CD14-positive monocyte (primary cell): ENCODE data around the gene CTDSPL. TPM values are rescaled to one million over a fixed set of nuclear protein-coding genes. Genes with fewer than 3 reads are reported as not detected.

Experiments
- DNase-seq, 3 donors: peaks; one replicate each; pipeline ENCODE4 v3.0.0-alpha.2; 2011 to 2022
- H2AFZ ChIP-seq: 2 replicates; pipeline ENCODE4 v1.6.0; 2012; ENCODE audit warnings: mild to moderate bottlenecking, low read depth, low read length, inconsistent platforms; ENCODE audit not compliant: insufficient read depth, poor library complexity, severe bottlenecking
- H3K27ac ChIP-seq, 2 donors: 1 replicate in 1 of 2; 2 replicates in 1 of 2; pipeline ENCODE4 v1.5.1; 2012 to 2013; ENCODE audit warnings: low read length in 2 of 2, control low read depth in 1 of 2, inconsistent platforms in 1 of 2, low read depth in 1 of 2, mild to moderate bottlenecking in 1 of 2
- H3K27me3 ChIP-seq, 2 donors: one replicate each; pipeline versions ENCODE4 v1.6.0 to v1.6.1; 2011 to 2013; ENCODE audit warnings: low read length in 2 of 2; ENCODE audit not compliant: control insufficient read depth in 2 of 2, insufficient read depth in 2 of 2
- H3K36me3 ChIP-seq, 2 donors: replicated peaks in 1 of 2; 1 replicate in 1 of 2; 2 replicates in 1 of 2; pipeline versions ENCODE4 v1.5.1 to v1.6.1; 2012 to 2013; ENCODE audit warnings: low read length in 2 of 2, control low read depth in 1 of 2, inconsistent platforms in 1 of 2, mild to moderate bottlenecking in 1 of 2; ENCODE audit not compliant: insufficient read depth in 2 of 2, control insufficient read depth in 1 of 2
- H3K4me1 ChIP-seq, 2 donors: 1 replicate in 1 of 2; 2 replicates in 1 of 2; pipeline versions ENCODE4 v1.5.1 to v1.6.1; 2012 to 2013; ENCODE audit warnings: low read length in 2 of 2, control low read depth in 1 of 2, inconsistent platforms in 1 of 2, mild to moderate bottlenecking in 1 of 2, moderate library complexity in 1 of 2; ENCODE audit not compliant: insufficient read depth in 2 of 2, control insufficient read depth in 1 of 2
- H3K4me2 ChIP-seq: replicated peaks from 2 replicates; pipeline ENCODE3; 2012; ENCODE audit warnings: low read length, moderate library complexity, mild to moderate bottlenecking; ENCODE audit not compliant: poor library complexity, severe bottlenecking; ENCODE audit errors: extremely low read depth
- H3K4me3 ChIP-seq, 3 experiments: fragments of 200-600 bp in 1 of 3; sonication (generic) in 1 of 3; replicated peaks in 1 of 3; 1 replicate in 2 of 3; 2 replicates in 1 of 3; pipeline ENCODE4 v1.5.1; 2011 to 2013; ENCODE audit warnings: low read length in 3 of 3, mild to moderate bottlenecking in 3 of 3, control low read depth in 2 of 3, low read depth in 2 of 3, inconsistent platforms in 1 of 3, moderate library complexity in 1 of 3
- H3K79me2 ChIP-seq: 2 replicates; pipeline ENCODE4 v1.6.0; 2012; ENCODE audit warnings: mild to moderate bottlenecking, control low read depth, inconsistent platforms, low read length, moderate library complexity; ENCODE audit not compliant: insufficient read depth
- H3K9ac ChIP-seq: 2 replicates; pipeline ENCODE4 v1.6.0; 2017; ENCODE audit warnings: low read length, mild to moderate bottlenecking; ENCODE audit not compliant: insufficient read depth, poor library complexity, severe bottlenecking
- H3K9me3 ChIP-seq, 2 donors: replicated peaks in 1 of 2; 1 replicate in 1 of 2; 2 replicates in 1 of 2; pipeline versions ENCODE4 v1.5.1 to v1.6.1; 2012 to 2013; ENCODE audit warnings: low read length in 2 of 2, control low read depth in 1 of 2; ENCODE audit not compliant: control insufficient read depth in 1 of 2, insufficient read depth in 1 of 2
- H4K20me1 ChIP-seq: 2 replicates; pipeline ENCODE4 v1.6.0; 2012; ENCODE audit warnings: mild to moderate bottlenecking, low read length, control low read depth, moderate library complexity; ENCODE audit not compliant: insufficient read depth
- H3K27ac Mint-ChIP-seq, 7 donors: one replicate each; pipeline ENCODE4 v1.8.0; 2020; ENCODE audit warnings: mild to moderate bottlenecking in 7 of 7, mixed read lengths in 7 of 7, moderate library complexity in 6 of 7, inconsistent platforms in 2 of 7
- H3K27me3 Mint-ChIP-seq, 3 donors: one replicate each; pipeline ENCODE4 v1.8.0; 2021 to 2022; ENCODE audit warnings: low read depth in 3 of 3, mild to moderate bottlenecking in 3 of 3, mixed read lengths in 3 of 3, moderate library complexity in 3 of 3, inconsistent platforms in 1 of 3
- H3K36me3 Mint-ChIP-seq, 2 donors: one replicate each; pipeline ENCODE4 v1.8.0; 2020; ENCODE audit warnings: mixed read lengths in 2 of 2, inconsistent platforms in 1 of 2, mild to moderate bottlenecking in 1 of 2
- H3K4me1 Mint-ChIP-seq: one replicate; pipeline ENCODE4 v1.8.0; 2020; ENCODE audit warnings: mild to moderate bottlenecking, mixed read lengths
- H3K4me3 Mint-ChIP-seq, 2 donors: one replicate each; pipeline ENCODE4 v1.8.0; 2020; ENCODE audit warnings: mild to moderate bottlenecking in 2 of 2, mixed read lengths in 2 of 2, moderate library complexity in 1 of 2
- H3K9me3 Mint-ChIP-seq, 7 donors: one replicate each; pipeline ENCODE4 v1.8.0; 2020 to 2022; ENCODE audit warnings: mixed read lengths in 7 of 7, mild to moderate bottlenecking in 6 of 7, moderate library complexity in 6 of 7, inconsistent platforms in 2 of 7
- CTCF ChIP-seq: fragments of 200-600 bp; IDR thresholded peaks from one replicate; pipeline ENCODE4 v1.8.0; 2022; ENCODE audit warnings: antibody characterized with exemption, mild to moderate bottlenecking
- WGBS: methylation state at CpG from one replicate; pipeline ENCODE4 v1.1.5; 2013; ENCODE audit warnings: missing lambda C conversion rate; ENCODE audit not compliant: insufficient coverage; 5-methylcytosine and 5-hydroxymethylcytosine counted together
- intact Hi-C, 2 donors: fragments of 100-400 bp; cut with micrococcal nuclease; formaldehyde crosslinking; loops; one replicate each; pipeline versions ENCODE4 v1.15.0 to v1.15.1; 2023
- polyA plus RNA-seq, 3 donors: library from polyadenylated mRNA; depleted of rRNA in 1 of 3; unstranded in 2 of 3; stranded (reverse) in 1 of 3; fragments of 300-500 nt in 2 of 3; fragments of >200 nt in 1 of 3; fragmentation: Illumina TruSeq in 2 of 3; gene quantifications; 1 replicate in 2 of 3; 2 replicates in 1 of 3; pipeline ENCODE4 v1.2.3, GENCODE V29; 2012 to 2021

Gene CTDSPL
- polyA plus RNA-seq, 3 donors, result 0.15 to 0.69 (median 0.33) TPM

GRCh38 chr3:37968199-37968598 is 106.5 kb downstream of the CTDSPL start:
- Mint-ChIP-seq H3K9me3 (peaks cover 0 to 2% (median 0%) of the 10 kb centered on the region in 7 donors), H3K4me1 (peaks cover 2% of the 10 kb centered on the region), H3K4me3 (no peak overlapping the region), H3K27me3 (peaks cover 0 to 2% (median 0%) of the 10 kb centered on the region in 3 donors), H3K27ac (no peak overlapping the region), H3K36me3 (peaks cover 2 to 3% of the 10 kb centered on the region in 2 donors)
- no peak overlapping the region for H3K27ac ChIP-seq
- 100% methylated on average over 3 of the region's 9 CpGs for WGBS
- H3K79me2 ChIP-seq, result no peaks in the 10 kb centered on the region
- no peak overlapping the region for H3K9ac ChIP-seq
- intact Hi-C loops, result loop anchor here in 1 of 2 donors (5.0 kb wide), 1 partner anchor 34 kb away; no protein-coding TSS in a partner anchor
- H3K27me3 ChIP-seq, result no peaks in the 10 kb centered on the region
- no peak overlapping the region for H3K4me3 ChIP-seq
- TF ChIP-seq CTCF, result no peak
- H3K4me2 ChIP-seq, result no peak overlapping the region
- no peaks in the 10 kb centered on the region for H3K9me3 ChIP-seq
- H3K36me3 ChIP-seq, result no peaks in the 10 kb centered on the region
- no peaks in the 10 kb centered on the region for H4K20me1 ChIP-seq
- H3K4me1 ChIP-seq, result no peaks in the 10 kb centered on the region
- H2AFZ ChIP-seq, result no peak overlapping the region
- DNase-seq, result no peak

DNA sequence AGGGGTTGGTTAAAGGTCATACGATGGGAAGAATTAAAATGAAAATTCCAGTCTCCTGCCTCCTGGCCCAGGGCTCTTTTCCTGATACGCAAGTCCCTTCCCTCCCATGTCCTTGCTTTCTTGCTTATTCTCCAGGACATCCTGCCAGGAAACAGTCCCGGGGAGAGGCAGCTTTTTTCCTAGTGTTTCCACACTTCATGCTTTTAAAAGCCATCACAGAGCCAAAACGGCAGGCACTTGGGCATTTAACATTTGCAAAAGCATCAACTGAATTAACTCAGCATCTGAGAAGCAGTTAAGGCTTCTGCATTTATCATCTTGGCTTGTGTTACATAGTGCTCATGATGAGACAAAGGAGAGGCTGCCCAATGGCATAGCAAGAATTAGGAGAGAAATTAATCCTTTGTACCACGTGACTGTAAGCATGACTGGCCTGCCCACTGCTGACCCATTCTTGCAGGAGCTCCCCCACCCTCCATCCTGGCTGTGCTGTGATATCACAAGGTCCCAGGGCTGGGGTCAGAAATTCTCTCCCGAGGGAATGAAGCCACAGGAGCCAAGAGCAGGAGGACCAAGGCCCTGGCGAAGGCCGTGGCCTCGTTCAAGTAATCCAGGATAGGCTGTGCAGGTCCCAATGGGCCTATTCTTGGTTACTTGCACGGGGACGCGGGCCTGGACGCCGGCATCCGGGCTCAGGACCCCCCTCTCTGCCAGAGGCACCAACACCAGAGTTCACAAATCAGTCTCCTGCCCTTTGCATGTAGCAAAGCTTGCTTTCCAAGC is 107.3 kb downstream of the CTDSPL start:
- DNase-seq, result no peak
- H3K27ac Mint-ChIP-seq, result no peak overlapping the region
- Histone ChIP-seq H2AFZ (no peak overlapping the region), H4K20me1 (no peaks in the 10 kb centered on the region), H3K27ac (no peak overlapping the region), H3K4me2 (no peak overlapping the region), H3K4me1 (no peaks in the 10 kb centered on the region), H3K4me3 (no peak overlapping the region), H3K79me2 (no peaks in the 10 kb centered on the region), H3K9ac (no peak overlapping the region), H3K36me3 (no peaks in the 10 kb centered on the region), H3K27me3 (no peaks in the 10 kb centered on the region), H3K9me3 (no peaks in the 10 kb centered on the region)
- no peaks in the 10 kb centered on the region for H3K4me1 Mint-ChIP-seq
- no peak for TF ChIP-seq CTCF
- H3K9me3 Mint-ChIP-seq, result peaks cover 0 to 2% (median 0%) of the 10 kb centered on the region in 7 donors
- 94% methylated on average over 8 of the region's 15 CpGs for WGBS
- H3K4me3 Mint-ChIP-seq, result no peak overlapping the region
- peaks cover 2 to 3% of the 10 kb centered on the region in 2 donors for H3K36me3 Mint-ChIP-seq
- intact Hi-C loops, result loop anchor here in 1 of 2 donors (5.0 kb wide), 1 partner anchor 33 kb away; no protein-coding TSS in a partner anchor
- H3K27me3 Mint-ChIP-seq, result peaks cover 0 to 2% (median 0%) of the 10 kb centered on the region in 3 donors
